Motor neuron (in vitro differentiated cells): Measurements from ENCODE around the gene FBXO21. TPM values are rescaled to one million over a fixed set of nuclear protein-coding genes. Genes with fewer than 3 reads are reported as not detected.
A peak's percentile ranks its signal among the peaks of the same experiment; 100 is the strongest.

Source experiments
- ATAC-seq, 8 experiments: fragments of 200-7000 bp; cut with Tn5 transposase; replicated peaks in 6 of 8; 2 replicates each; pipeline ENCODE4 v1.8.0; 2021; ENCODE audit warnings: mild to moderate bottlenecking in 8 of 8, moderate library complexity in 8 of 8
- H3K27ac ChIP-seq, 2 donors: fragments of 250-450 bp; sonication (Bioruptor Pico); 2 replicates each; pipeline ENCODE4 v1.9.0; 2021; ENCODE audit warnings: antibody characterized with exemption in 2 of 2, mild to moderate bottlenecking in 2 of 2, moderate library complexity in 1 of 2
- H3K4me1 ChIP-seq, 2 donors: fragments of 250-450 bp; sonication (Bioruptor Pico); replicated peaks in 1 of 2; 2 replicates each; pipeline ENCODE4 v1.6.1; 2021; ENCODE audit warnings: antibody characterized with exemption in 2 of 2, mild to moderate bottlenecking in 2 of 2, moderate library complexity in 1 of 2
- H3K4me3 ChIP-seq, 5 donors: fragments of 250-450 bp; sonication (Bioruptor Pico); 2 replicates each; pipeline ENCODE4 v1.9.0; 2021; ENCODE audit warnings: antibody characterized with exemption in 5 of 5, mild to moderate bottlenecking in 5 of 5, moderate library complexity in 4 of 5
- WGBS, 10 experiments: fragments of 450-650 bp; shearing (Covaris generic); methylation state at CpG; one replicate each; pipeline ENCODE4 v1.0.0; 2022; 5-methylcytosine and 5-hydroxymethylcytosine counted together
- in situ Hi-C, 9 experiments: fragments of 400-800 bp; cut with MboI; loops; one replicate each; pipeline ENCODE4 v1.15.0; 2021; ENCODE audit warnings: low sequenced_read_pairs in 9 of 9, low pct_unique_long_range_greater_than_20kb in 2 of 9; ENCODE audit not compliant: unreplicated experiment in 9 of 9
- total RNA-seq, 8 experiments: library from RNA; unstranded; fragments of 300-600 nt; gene quantifications; 2 replicates each; pipeline versions ENCODE4 v1.2.3 to v1.2.4, GENCODE V29; 2022

The FBXO21 gene
- total RNA-seq, 8 experiments from 2014 or later: 27.2 to 66.7 (median 42.7) TPM

DNA sequence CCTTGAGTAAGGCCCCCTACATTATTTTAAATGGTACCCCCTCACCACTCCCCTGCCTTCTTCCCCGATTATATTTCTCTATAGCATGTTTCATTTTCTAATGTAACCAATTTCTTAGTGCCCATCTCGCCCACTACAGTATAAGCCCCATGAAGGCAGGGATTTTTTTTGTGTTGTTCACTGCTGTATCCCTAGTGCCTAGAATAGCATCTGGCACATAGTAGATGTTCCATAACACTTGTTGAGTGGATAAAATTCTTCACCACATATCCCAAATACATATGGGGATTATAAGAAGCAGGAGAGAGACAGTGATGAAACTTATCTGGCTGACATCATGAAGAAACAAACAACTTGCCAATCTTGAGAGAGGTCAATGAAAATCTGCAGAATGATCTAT lies 11.5 kb downstream of the FBXO21 start:
- Histone ChIP-seq H3K4me3 (no peak overlapping the region), H3K4me1 (no peaks in the 10 kb centered on the region), H3K27ac (no peak overlapping the region)
- in situ Hi-C loops: no loop called here
- ATAC-seq: no peak
- WGBS, 10 experiments: 60 to 100% (median 100%) methylated on average over 1 to 2 of the region's 2 CpGs; no CpG with 5 or more reads in 4 of the 10 experiments

DNA sequence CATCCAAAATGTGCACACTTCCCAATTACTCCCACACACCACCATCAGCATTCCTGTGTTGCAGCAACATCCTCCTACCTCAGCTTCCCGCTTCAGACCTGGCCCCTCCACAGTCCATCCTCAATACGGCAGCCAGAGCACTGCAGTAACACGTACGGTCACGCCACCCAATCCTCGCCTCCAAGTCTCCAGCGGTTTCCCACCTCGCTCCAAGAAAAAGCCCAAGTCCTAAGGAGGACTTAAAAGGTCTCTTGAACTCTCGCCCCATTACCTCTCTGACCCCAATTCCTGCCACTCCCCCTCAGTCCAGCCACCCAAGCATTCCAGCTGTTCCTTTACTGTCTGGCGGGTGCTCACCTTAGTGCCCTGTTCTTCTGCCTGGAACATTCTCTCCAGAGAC lies 12.0 kb downstream of the FBXO21 start:
- in situ Hi-C loops: no loop called here
- no peak overlapping the region for H3K4me3 ChIP-seq
- no peaks in the 10 kb centered on the region for H3K4me1 ChIP-seq
- 90 to 100% (median 95%) methylated on average over 1 to 9 of the region's 10 CpGs; no CpG with 5 or more reads in 4 of the 10 experiments for WGBS, 10 experiments
- ATAC-seq: no peak
- H3K27ac ChIP-seq: no peak overlapping the region

DNA sequence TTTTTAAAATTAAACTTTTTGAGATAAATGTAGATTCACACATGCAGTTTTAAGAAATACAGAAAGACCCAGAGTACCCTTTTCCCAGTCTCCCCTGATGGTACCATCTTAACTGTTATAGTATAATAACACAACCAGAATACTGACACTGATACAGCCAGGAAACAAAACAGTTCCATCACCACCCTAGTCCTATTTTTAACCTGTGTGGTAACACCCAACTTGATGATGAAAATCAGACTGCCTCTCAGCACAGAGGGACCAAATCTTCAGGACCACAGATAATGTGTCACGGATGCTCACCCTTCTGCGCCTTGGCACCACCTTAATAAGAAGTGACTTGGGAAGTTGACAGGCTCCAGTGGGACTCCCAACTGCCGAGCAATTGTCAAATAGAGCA lies 18.1 kb downstream of the FBXO21 start:
- Histone ChIP-seq H3K4me1 (no peaks in the 10 kb centered on the region), H3K4me3 (no peak overlapping the region), H3K27ac (no peak overlapping the region)
- WGBS, 10 experiments: 83 to 100% (median 96%) methylated on average over 1 to 2 of the region's 3 CpGs; no CpG with 5 or more reads in 6 of the 10 experiments
- in situ Hi-C loops: loop anchor here in 1 of 9 experiments (25.0 kb wide), 1 partner anchor 135 kb away; no protein-coding TSS in a partner anchor
- peak in 1 of 8 experiments; percentile 32 for ATAC-seq

DNA sequence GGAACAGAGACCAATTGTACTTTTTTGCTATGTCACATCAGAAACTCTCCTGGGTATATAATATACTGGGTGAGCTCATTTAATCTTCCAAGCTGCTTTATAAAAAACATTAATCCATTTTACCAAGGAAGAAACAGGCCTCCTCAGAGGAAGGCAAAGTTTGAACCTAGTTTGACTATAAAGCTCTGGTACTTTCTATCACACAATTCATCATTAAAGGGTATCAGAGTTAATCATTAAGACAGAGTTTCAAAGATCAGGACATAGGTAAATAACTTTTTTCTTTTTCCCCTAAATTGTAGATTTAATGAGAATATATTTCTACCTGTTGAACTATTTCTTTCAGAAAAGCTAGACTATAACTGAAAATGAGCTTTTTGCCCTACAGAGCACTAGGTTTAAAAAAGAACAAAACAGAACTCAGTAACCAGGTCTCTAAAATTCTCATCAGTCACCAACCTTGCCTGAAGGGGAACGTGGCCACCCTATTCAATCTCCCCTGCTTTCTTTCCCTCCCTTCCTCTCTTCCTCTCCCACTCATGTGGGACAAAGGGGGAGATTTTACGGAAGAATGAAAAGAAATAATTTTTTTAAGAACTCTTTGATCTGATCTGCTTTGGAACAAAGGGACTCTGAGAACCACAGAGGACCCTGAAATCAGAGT lies 18.6 kb downstream of the FBXO21 start:
- no peak overlapping the region for H3K4me3 ChIP-seq
- in situ Hi-C loops: loop anchor here in 1 of 9 experiments (25.0 kb wide), 1 partner anchor 134 kb away; no protein-coding TSS in a partner anchor
- no peaks in the 10 kb centered on the region for H3K4me1 ChIP-seq
- no peak for ATAC-seq
- WGBS, 10 experiments: 43 to 100% (median 73%) methylated on average over 1 to 2 of the region's 2 CpGs; no CpG with 5 or more reads in 3 of the 10 experiments
- no peak overlapping the region for H3K27ac ChIP-seq

DNA sequence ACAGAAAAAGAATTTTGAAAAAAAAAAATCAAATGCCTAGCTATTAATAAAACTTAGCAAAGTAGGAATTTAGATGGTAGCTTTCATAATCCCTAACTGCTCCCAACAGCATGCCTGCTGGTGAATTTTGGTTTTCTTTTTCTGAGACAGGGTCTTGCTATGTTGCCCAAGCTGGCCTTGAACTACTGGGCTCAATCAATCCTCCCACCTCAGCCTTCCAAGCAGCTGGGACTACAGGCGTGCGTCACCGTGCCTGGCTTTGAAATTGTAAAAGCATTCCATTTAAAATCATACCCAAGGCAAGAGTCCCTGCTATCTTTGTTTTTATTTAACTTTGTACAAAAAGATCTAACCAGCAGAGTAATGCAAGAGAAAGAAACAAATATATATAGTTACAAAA lies 20.7 kb downstream of the FBXO21 start:
- Histone ChIP-seq H3K27ac (no peak overlapping the region), H3K4me3 (no peak overlapping the region), H3K4me1 (no peaks in the 10 kb centered on the region)
- ATAC-seq: no peak
- WGBS, 10 experiments: 87 to 100% (median 100%) methylated on average over 1 to 3 of the region's 3 CpGs; no CpG with 5 or more reads in 4 of the 10 experiments
- in situ Hi-C loops: loop anchor here in 1 of 9 experiments (25.0 kb wide), 1 partner anchor 132 kb away; no protein-coding TSS in a partner anchor

DNA sequence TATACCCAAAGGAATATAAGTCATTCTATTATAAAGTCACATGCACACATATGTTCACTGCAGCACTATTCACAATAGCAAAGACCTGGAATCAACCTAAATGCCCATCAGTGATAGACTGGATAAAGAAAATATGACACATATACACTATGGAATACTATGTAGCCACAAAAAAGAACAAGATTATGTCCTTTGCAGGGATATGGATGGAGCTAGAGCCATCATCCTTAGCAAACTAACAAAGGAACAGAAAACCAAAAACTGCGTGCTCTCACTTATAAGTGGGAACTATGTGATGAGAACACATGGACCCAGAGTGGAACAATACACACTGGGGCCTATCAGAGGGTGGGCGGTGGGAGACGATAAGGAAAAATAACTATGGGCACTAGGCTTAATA lies 21.3 kb downstream of the FBXO21 start:
- ATAC-seq: no peak
- 77 to 100% (median 100%) methylated on average over 1 to 3 of the region's 3 CpGs for WGBS, 10 experiments
- Histone ChIP-seq H3K4me1 (no peaks in the 10 kb centered on the region), H3K27ac (no peak overlapping the region), H3K4me3 (no peak overlapping the region)
- in situ Hi-C loops: loop anchor here in 1 of 9 experiments (25.0 kb wide), 1 partner anchor 132 kb away; no protein-coding TSS in a partner anchor

DNA sequence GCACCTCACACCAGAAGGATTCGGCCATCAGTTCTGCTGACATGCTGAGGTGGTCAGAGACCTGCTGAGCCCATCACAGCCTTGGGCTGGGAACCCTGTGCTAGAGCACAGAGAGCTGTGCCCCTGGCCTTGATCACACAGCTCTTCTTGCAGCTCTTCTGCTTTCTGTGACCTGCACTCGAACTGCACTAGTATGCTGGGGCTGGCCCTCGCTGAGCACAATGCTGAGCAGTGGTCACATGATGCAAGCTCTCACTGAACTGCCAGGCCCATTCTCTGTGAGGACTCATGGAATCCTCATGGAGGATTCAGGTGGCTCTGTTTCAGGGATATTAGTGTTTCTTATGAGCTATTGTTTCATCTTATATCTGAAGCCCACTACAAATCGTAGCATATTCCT lies 22.5 kb downstream of the FBXO21 start:
- H3K27ac ChIP-seq: no peak overlapping the region
- H3K4me1 ChIP-seq: no peaks in the 10 kb centered on the region
- in situ Hi-C loops: loop anchor here in 1 of 9 experiments (25.0 kb wide), 1 partner anchor 130 kb away; no protein-coding TSS in a partner anchor
- 78 to 100% (median 100%) methylated on average over 1 to 4 of the region's 4 CpGs; no CpG with 5 or more reads in 3 of the 10 experiments for WGBS, 10 experiments
- no peak overlapping the region for H3K4me3 ChIP-seq
- ATAC-seq: peak in 2 of 8 experiments; percentile 31 to 45

DNA sequence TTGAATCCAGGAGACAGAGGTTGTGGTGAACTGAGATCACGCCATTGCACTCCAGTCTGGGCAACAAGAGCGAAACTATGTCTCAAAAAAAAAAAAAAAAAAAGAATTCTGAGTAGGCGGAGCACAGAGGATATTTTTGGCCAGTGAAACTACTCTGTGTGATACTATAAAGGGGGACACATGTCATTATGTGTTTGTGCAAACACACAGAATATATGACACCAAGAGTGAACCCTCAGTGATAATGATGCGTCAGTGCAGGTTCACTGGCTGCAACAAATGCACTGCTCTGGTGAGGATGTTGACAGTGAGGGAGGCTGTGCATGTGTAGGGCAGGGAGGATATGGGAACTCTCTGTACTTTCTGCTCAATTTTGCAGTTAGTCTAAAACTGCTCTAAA lies 24.2 kb downstream of the FBXO21 start:
- H3K4me1 ChIP-seq: no peaks in the 10 kb centered on the region
- ATAC-seq: no peak
- in situ Hi-C loops: loop anchor here in 1 of 9 experiments (25.0 kb wide), 1 partner anchor 129 kb away; no protein-coding TSS in a partner anchor
- no peak overlapping the region for H3K4me3 ChIP-seq
- H3K27ac ChIP-seq: no peak overlapping the region
- WGBS, 10 experiments: 86 to 100% (median 99%) methylated on average over 1 to 4 of the region's 4 CpGs; no CpG with 5 or more reads in 4 of the 10 experiments

DNA sequence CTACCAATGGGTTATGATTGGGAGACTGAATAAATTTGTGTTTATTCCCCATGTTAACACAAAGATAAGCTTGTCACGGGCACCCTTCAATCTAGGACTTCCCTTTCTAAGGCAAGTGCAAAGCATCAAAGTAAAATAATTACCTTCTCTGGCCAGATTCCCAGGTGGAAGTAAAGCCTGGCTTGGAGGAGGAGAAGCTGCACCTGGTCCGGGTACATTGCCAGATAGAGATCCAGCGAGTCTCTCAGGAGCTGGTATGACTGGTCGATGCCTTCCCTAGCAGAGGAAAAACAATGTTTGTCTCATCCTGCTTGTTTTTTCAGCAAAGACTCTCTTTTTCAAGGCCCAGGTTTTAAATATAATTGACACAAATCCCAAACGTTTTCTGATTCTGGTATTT lies 24.9 kb downstream of the FBXO21 start:
- 65 to 98% (median 81%) methylated on average over 2 to 5 of the region's 5 CpGs for WGBS, 10 experiments
- in situ Hi-C loops: loop anchor here in 1 of 9 experiments (25.0 kb wide), 1 partner anchor 128 kb away; no protein-coding TSS in a partner anchor
- no peak for ATAC-seq
- H3K4me1 ChIP-seq: no peaks in the 10 kb centered on the region
- H3K27ac ChIP-seq: no peak overlapping the region
- H3K4me3 ChIP-seq: no peak overlapping the region

DNA sequence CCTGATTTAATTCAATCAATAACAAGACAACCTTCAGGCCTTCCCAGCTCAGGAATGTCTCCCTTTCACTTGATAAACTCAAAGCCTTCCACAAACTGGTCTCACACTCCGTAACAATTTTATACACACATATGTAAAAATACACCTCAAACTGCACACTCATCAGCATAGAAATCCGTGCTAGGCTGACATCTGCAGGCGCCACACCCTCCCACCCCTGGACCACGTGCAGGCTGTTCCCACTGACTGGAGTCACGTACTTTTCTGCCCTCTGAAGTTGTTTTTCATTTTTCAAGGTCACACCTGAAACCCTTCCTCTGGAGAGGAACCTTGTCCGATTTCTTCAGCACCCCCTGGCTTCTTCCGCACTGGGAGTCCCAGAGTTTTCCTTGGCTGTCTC lies 27.6 kb downstream of the FBXO21 start:
- no peak overlapping the region for H3K27ac ChIP-seq
- in situ Hi-C loops: loop anchor here in 1 of 9 experiments (25.0 kb wide), 1 partner anchor 125 kb away; no protein-coding TSS in a partner anchor
- WGBS, 10 experiments: 23 to 100% (median 80%) methylated on average over 2 to 6 of the region's 7 CpGs; no CpG with 5 or more reads in 1 of the 10 experiments

DNA sequence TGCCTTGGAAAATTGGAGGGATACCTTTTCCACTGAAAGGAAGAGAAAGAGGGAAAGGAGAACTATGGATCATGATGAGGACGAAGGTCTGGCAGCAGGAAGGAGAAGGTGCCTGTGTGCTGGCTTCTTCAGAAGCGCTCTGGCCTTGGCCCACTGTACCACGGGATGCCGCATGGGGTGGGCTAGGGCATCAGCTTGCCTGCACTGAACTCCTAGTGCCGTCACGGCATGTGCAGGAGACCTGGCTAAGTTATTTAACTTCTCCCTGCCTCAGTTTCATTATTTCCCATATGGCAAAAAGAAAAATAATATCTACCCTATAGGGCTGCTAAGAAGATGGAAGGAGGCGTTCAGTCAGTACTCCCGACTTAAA lies 28.1 kb downstream of the FBXO21 start:
- no peaks in the 10 kb centered on the region for H3K4me1 ChIP-seq
- no peak overlapping the region for H3K27ac ChIP-seq
- in situ Hi-C loops: loop anchor here in 1 of 9 experiments (25.0 kb wide), 1 partner anchor 125 kb away; no protein-coding TSS in a partner anchor
- H3K4me3 ChIP-seq: no peak overlapping the region
- ATAC-seq: no peak
- 81 to 100% (median 89%) methylated on average over 1 to 5 of the region's 8 CpGs; no CpG with 5 or more reads in 2 of the 10 experiments for WGBS, 10 experiments

More for the DNA sequence above, 27.6 kb downstream of the FBXO21 start:
- H3K4me3 ChIP-seq: no peak overlapping the region
- no peaks in the 10 kb centered on the region for H3K4me1 ChIP-seq
- ATAC-seq: peak in 3 of 8 experiments; percentile 50 to 96 (median 85)

DNA sequence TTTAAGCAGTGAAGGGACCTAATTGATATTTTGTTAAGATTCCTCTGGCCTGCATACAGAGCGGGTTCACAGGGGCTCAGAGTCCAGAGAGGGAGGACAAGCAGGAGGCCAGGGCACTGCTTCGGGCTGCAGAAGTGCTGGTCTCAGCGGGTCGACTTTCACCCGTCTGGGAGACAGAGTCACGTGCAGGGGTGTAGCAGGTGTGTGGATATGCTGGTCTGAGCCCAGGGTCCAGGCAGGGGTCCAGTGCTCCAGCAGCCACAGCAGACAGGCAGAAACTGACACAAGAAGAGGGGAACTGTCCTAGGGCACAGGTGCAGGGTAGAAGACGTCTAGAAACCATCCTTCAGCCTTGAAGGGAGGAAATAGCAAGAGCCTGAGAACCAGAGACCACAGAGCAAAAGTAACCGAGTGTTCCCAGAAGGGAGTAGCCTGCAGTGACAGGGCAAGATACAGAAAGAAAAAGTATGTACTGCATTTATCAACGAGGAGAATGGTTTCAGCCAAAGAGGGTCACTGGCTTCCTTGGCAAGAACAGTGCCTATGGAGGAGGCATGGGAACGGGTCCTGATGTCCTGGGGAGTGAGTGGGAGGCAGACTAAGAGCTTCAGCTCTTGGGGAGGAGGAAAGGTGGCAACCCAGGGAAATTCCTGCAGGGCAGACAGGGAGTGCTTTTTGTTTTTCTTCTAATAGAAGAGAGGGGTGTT lies 28.7 kb downstream of the FBXO21 start:
- Histone ChIP-seq H3K4me3 (no peak overlapping the region), H3K4me1 (no peaks in the 10 kb centered on the region), H3K27ac (no peak overlapping the region)
- no peak for ATAC-seq
- in situ Hi-C loops: loop anchor here in 1 of 9 experiments (25.0 kb wide), 1 partner anchor 124 kb away; no protein-coding TSS in a partner anchor
- WGBS, 10 experiments: 38 to 100% (median 94%) methylated on average over 1 to 10 of the region's 10 CpGs; no CpG with 5 or more reads in 1 of the 10 experiments

DNA sequence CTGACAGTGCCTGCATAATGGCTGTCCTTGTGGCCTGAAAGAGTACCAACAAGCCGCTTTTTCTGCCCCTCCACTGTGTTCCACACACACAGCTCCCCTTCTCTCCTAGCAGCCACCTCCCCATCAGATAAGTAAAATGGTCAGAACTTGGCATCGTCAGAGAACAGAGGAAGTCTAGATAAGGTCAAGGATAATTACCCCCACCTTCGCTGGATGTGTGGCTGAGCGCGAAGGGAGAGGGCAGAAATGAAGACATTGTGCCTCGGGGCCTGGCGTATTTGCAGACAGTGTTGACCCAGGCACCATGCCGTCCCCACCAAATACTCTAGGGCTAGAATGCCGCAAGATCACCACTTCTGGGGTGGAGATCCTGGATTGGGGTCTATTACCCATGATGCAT lies 30.6 kb downstream of the FBXO21 start:
- no peaks in the 10 kb centered on the region for H3K4me1 ChIP-seq
- in situ Hi-C loops: loop anchor here in 2 of 9 experiments (10.0 to 25.0 kb wide), 2 partner anchors 122 to 135 kb away; no protein-coding TSS in a partner anchor
- no peak overlapping the region for H3K4me3 ChIP-seq
- ATAC-seq: no peak
- no peak overlapping the region for H3K27ac ChIP-seq
- WGBS, 10 experiments: 91 to 100% (median 97%) methylated on average over 2 to 5 of the region's 9 CpGs; no CpG with 5 or more reads in 6 of the 10 experiments
